ENCODE data around the gene SEPTIN1. TPM values are rescaled to one million over a fixed set of nuclear protein-coding genes. Genes with fewer than 3 reads are reported as not detected.
A peak's percentile ranks its signal among the peaks of the same experiment; 100 is the strongest.

Gene SEPTIN1
- total and polyA plus RNA-seq, 2 of the 13 experiments (the other 11 are each of a cell fraction or from before 2014, with no cell fraction given): 0.18 to 0.67 TPM

DNA sequence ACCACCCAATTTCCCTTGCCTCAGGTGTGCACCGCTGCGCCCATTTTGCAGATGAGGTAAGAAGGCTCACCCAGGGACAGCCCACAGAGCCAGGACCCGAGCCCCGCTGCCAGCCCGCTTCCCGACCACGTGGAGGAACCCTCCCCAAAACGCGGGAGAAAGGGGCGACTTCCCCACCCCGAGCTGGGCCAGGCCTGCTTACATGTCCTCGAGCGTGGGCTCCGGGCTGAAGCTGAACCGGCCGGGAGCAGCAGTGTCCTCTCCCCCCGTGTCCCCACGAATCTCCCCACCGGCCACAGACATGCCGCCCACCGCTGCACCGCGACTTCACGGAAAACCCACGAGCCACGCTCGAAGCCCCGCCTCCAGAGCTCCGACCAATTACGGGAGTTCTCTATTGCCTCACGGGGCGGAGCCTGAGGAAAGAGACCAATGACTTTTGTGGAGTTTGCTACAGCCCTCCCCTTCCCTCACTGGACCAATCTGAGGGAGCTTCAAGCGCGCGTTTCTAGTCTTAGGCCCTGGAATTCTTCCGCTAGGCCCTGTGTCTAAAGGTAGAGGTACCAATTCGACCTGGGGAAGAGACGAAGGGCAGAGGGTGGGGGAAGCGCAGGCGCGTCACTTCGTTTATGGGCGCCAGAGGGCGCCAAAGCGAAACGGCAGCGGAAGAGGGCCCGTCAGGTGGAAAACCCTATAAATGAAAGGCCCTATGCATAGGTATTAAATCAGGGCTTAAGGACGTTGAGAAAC lies 47.5 kb upstream of the SEPTIN1 start, which contains the start of gene DCTPP1 (continued):
- TF ChIP-seq, protein P1, sequence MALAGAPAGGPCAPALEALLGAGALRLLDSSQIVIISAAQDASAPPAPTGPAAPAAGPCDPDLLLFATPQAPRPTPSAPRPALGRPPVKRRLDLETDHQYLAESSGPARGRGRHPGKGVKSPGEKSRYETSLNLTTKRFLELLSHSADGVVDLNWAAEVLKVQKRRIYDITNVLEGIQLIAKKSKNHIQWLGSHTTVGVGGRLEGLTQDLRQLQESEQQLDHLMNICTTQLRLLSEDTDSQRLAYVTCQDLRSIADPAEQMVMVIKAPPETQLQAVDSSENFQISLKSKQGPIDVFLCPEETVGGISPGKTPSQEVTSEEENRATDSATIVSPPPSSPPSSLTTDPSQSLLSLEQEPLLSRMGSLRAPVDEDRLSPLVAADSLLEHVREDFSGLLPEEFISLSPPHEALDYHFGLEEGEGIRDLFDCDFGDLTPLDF (CRISPR knock-in tag; IDR thresholded peaks at IDR 0.05): peak; percentile 92
- peak; percentile 31; the same call in 1 of the 2 replicates for TF ChIP-seq ZNF572 (CRISPR knock-in tag; IDR thresholded peaks at IDR 0.05)
- TF ChIP-seq ZNF501 (CRISPR knock-in tag; IDR thresholded peaks at IDR 0.05): peak; percentile 98
- no peak; the same call in 1 of the 2 replicates for TF ChIP-seq RNF2 (conservative IDR thresholded peaks at IDR 0.05; ENCODE audit: low read depth)
- TF ChIP-seq GPN1 (CRISPR knock-in tag; IDR thresholded peaks at IDR 0.05; ENCODE audit: borderline replicate concordance): no peak
- TF ChIP-seq, protein P2, sequence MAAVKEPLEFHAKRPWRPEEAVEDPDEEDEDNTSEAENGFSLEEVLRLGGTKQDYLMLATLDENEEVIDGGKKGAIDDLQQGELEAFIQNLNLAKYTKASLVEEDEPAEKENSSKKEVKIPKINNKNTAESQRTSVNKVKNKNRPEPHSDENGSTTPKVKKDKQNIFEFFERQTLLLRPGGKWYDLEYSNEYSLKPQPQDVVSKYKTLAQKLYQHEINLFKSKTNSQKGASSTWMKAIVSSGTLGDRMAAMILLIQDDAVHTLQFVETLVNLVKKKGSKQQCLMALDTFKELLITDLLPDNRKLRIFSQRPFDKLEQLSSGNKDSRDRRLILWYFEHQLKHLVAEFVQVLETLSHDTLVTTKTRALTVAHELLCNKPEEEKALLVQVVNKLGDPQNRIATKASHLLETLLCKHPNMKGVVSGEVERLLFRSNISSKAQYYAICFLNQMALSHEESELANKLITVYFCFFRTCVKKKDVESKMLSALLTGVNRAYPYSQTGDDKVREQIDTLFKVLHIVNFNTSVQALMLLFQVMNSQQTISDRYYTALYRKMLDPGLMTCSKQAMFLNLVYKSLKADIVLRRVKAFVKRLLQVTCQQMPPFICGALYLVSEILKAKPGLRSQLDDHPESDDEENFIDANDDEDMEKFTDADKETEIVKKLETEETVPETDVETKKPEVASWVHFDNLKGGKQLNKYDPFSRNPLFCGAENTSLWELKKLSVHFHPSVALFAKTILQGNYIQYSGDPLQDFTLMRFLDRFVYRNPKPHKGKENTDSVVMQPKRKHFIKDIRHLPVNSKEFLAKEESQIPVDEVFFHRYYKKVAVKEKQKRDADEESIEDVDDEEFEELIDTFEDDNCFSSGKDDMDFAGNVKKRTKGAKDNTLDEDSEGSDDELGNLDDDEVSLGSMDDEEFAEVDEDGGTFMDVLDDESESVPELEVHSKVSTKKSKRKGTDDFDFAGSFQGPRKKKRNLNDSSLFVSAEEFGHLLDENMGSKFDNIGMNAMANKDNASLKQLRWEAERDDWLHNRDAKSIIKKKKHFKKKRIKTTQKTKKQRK (IDR thresholded peaks at IDR 0.05; ENCODE audit: low read length): no peak
- TF ChIP-seq ZNF567 (CRISPR knock-in tag; IDR thresholded peaks at IDR 0.05; ENCODE audit: borderline replicate concordance): no peak
- TF ChIP-seq JUN (CRISPR knock-in tag; IDR thresholded peaks at IDR 0.05): 0 out of 2 replicates have a peak, but pooled peaks have one; percentile 42
- TF ChIP-seq KDM4B (CRISPR knock-in tag; IDR thresholded peaks at IDR 0.05): no peak
- TF ChIP-seq, protein P3, sequence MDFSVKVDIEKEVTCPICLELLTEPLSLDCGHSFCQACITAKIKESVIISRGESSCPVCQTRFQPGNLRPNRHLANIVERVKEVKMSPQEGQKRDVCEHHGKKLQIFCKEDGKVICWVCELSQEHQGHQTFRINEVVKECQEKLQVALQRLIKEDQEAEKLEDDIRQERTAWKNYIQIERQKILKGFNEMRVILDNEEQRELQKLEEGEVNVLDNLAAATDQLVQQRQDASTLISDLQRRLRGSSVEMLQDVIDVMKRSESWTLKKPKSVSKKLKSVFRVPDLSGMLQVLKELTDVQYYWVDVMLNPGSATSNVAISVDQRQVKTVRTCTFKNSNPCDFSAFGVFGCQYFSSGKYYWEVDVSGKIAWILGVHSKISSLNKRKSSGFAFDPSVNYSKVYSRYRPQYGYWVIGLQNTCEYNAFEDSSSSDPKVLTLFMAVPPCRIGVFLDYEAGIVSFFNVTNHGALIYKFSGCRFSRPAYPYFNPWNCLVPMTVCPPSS (IDR thresholded peaks at IDR 0.05): no peak
- TF ChIP-seq PHF5A (CRISPR knock-in tag; IDR thresholded peaks at IDR 0.05; ENCODE audit: low read depth, unreplicated experiment): no peak
- TF ChIP-seq, protein P4, sequence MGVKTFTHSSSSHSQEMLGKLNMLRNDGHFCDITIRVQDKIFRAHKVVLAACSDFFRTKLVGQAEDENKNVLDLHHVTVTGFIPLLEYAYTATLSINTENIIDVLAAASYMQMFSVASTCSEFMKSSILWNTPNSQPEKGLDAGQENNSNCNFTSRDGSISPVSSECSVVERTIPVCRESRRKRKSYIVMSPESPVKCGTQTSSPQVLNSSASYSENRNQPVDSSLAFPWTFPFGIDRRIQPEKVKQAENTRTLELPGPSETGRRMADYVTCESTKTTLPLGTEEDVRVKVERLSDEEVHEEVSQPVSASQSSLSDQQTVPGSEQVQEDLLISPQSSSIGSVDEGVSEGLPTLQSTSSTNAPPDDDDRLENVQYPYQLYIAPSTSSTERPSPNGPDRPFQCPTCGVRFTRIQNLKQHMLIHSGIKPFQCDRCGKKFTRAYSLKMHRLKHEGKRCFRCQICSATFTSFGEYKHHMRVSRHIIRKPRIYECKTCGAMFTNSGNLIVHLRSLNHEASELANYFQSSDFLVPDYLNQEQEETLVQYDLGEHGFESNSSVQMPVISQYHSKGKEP (CRISPR knock-in tag; IDR thresholded peaks at IDR 0.05): no peak
- TF ChIP-seq ZNF577 (CRISPR knock-in tag; IDR thresholded peaks at IDR 0.05; ENCODE audit: borderline replicate concordance, low read depth): no peak
- TF ChIP-seq EP300 (IDR thresholded peaks at IDR 0.05; ENCODE audit: low read depth in 2 of 2, low read length in 2 of 2): peak in 1 of 2 experiments; percentile 42; a peak in 2 of 4 replicates
- TF ChIP-seq EP300 (CRISPR knock-in tag; IDR thresholded peaks at IDR 0.05; ENCODE audit: borderline replicate concordance): no peak; the same call in 1 of the 2 replicates
- TF ChIP-seq ZNF337 (CRISPR knock-in tag; IDR thresholded peaks at IDR 0.05; ENCODE audit: borderline replicate concordance, low read depth): no peak; the same call in 1 of the 2 replicates
- TF ChIP-seq SP1 (IDR thresholded peaks at IDR 0.05): no peak
- peak; percentile 92 for TF ChIP-seq SP1 (CRISPR knock-in tag; IDR thresholded peaks at IDR 0.05)
- TF ChIP-seq RBFOX2 (IDR thresholded peaks at IDR 0.05; ENCODE audit: low read depth, low read length): peak; percentile 82
